Right lobe of liver (tissue), 6 donors: ENCODE results near the gene HOXA11. TPM values are rescaled to one million over a fixed set of nuclear protein-coding genes. Genes with fewer than 3 reads are reported as not detected.
A peak's percentile ranks its signal among the peaks of the same experiment; 100 is the strongest.

Experiments used
- ATAC-seq, 4 donors: fragments of 200-7000 bp; cut with Tn5 transposase; one replicate each; pipeline ENCODE4 v1.9.1; 2020; ENCODE audit warnings: mild to moderate bottlenecking in 4 of 4, moderate library complexity in 4 of 4
- DNase-seq, 3 donors: peaks; one replicate each; pipeline ENCODE4 v3.0.0-alpha.2; 2020
- H3K27ac ChIP-seq, 3 donors: fragments of 200-600 bp; one replicate each; pipeline ENCODE4 v1.8.0; 2022
- H3K27me3 ChIP-seq, 2 donors: fragments of 200-600 bp; one replicate each; pipeline ENCODE4 v1.8.0; 2022
- H3K36me3 ChIP-seq, 4 donors: fragments of 200-600 bp; sonication (generic) in 1 of 4; one replicate each; pipeline versions ENCODE4 v1.5.1 to v1.8.0; 2017 to 2022; ENCODE audit warnings: control low read depth in 1 of 4
- H3K4me1 ChIP-seq, 4 donors: fragments of 200-600 bp; sonication (generic) in 1 of 4; one replicate each; pipeline versions ENCODE4 v1.5.1 to v1.8.0; 2017 to 2022; ENCODE audit warnings: control low read depth in 1 of 4
- H3K4me3 ChIP-seq, 3 donors: fragments of 200-600 bp; one replicate each; pipeline ENCODE4 v1.8.0; 2022
- H3K9me3 ChIP-seq, 4 donors: fragments of 200-600 bp; sonication (generic) in 1 of 4; one replicate each; pipeline versions ENCODE4 v1.5.1 to v1.8.0; 2017 to 2022; ENCODE audit warnings: control low read depth in 1 of 4
- CTCF ChIP-seq, 4 donors: fragments of 200-600 bp in 3 of 4; fragments of 450-650 bp in 1 of 4; IDR thresholded peaks; one replicate each; pipeline versions ENCODE4 v1.5.1 to v1.8.0; 2016 to 2022; ENCODE audit warnings: antibody characterized with exemption in 4 of 4, mild to moderate bottlenecking in 2 of 4
- POLR2A ChIP-seq: fragments of 450-650 bp; IDR thresholded peaks from one replicate; pipeline ENCODE4 v1.6.1; 2017; ENCODE audit warnings: antibody characterized with exemption, mild to moderate bottlenecking
- WGBS: methylation state at CpG from one replicate; pipeline ENCODE4 v1.1.6; 2018; ENCODE audit warnings: low coverage, low lambda C conversion rate; ENCODE audit not compliant: insufficient coverage; ENCODE audit errors: missing lambda C conversion rate; 5-methylcytosine and 5-hydroxymethylcytosine counted together
- intact Hi-C, 2 donors: fragments of 100-400 bp; cut with DNase I; formaldehyde crosslinking; loops; one replicate each; pipeline versions ENCODE4 v1.11.2 to v1.14.1; 2022
- total RNA-seq, 6 experiments: library from RNA; depleted of rRNA in 2 of 6; stranded (reverse); fragments of >200 nt in 2 of 6; fragmentation: NEBNext Ultra II Directional in 3 of 6; extraction: Animal tissue kit (Norgen Biotek cat#: 25700) in 3 of 6; gene quantifications; one replicate each; pipeline versions ENCODE4 v1.1.0 to v1.2.4, GENCODE V29; 2016 to 2023
- donor health status: DM: no; HTN: yes; CAD: no.
- donor health status: DM: no; HTN: no; CAD: no.
- donor health status: DM: no; HTN: no; CAD: no.
- donor health status: DM: no; HTN: yes; CAD: no.
- donor health status: DM: no; HTN: yes; CAD: no.

HOXA11 gene
- total RNA-seq, 6 experiments from 2014 or later, result not detected

DNA sequence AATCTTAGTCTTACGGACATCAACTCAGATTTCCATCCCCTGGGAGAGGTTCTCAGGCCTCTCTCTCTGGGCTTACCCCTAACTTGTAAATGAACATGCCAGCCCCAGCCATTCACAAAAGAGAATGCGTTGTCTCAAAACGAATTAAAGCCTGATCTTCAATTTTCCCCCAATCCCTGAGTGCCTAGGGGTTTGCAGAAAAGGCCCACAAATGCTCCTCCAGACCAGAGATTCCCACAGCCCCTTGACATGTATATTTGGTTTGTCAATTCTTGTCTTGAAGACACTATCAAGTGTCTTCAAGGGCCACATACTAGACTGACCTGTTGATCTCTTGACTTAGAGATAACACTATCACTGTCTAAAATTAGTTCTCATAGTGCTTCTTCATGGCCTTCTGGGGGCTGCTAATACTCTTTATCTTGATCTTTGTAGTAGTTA is 26.8 kb upstream of the HOXA11 start:
- H3K27me3 ChIP-seq, result peaks cover 5 to 23% of the 10 kb centered on the region in 2 donors
- H3K27ac ChIP-seq, result no peak overlapping the region
- TF ChIP-seq CTCF (IDR thresholded peaks at IDR 0.05), result no peak
- no peak for TF ChIP-seq POLR2A
- H3K36me3 ChIP-seq, result no peaks in the 10 kb centered on the region
- no peak for ATAC-seq
- WGBS, result 50% methylated on average over 3 of the region's 3 CpGs
- no peaks in the 10 kb centered on the region for H3K9me3 ChIP-seq
- intact Hi-C loops, result no loop called here
- no peak for DNase-seq
- H3K4me1 ChIP-seq, result peaks cover 0 to 10% (median 3%) of the 10 kb centered on the region in 4 donors
- H3K4me3 ChIP-seq, result no peak overlapping the region

- intact Hi-C loops, result no loop called here
- Histone ChIP-seq H3K4me3 (peak overlapping the region in 1 of 3 donors; percentile 34), H3K36me3 (no peaks in the 10 kb centered on the region), H3K4me1 (peaks cover 0 to 10% (median 3%) of the 10 kb centered on the region in 4 donors), H3K9me3 (no peaks in the 10 kb centered on the region), H3K27ac (no peak overlapping the region), H3K27me3 (peaks cover 10 to 30% of the 10 kb centered on the region in 2 donors)
- TF ChIP-seq CTCF (IDR thresholded peaks at IDR 0.05) (no peak), POLR2A (no peak)
- no peak for ATAC-seq
- no peak for DNase-seq
- 100% methylated on average over 1 of the region's 1 CpG for WGBS
These were observed 26.0 kb upstream of the HOXA11 start for GRCh38 chr7:27211084-27211446.

DNA sequence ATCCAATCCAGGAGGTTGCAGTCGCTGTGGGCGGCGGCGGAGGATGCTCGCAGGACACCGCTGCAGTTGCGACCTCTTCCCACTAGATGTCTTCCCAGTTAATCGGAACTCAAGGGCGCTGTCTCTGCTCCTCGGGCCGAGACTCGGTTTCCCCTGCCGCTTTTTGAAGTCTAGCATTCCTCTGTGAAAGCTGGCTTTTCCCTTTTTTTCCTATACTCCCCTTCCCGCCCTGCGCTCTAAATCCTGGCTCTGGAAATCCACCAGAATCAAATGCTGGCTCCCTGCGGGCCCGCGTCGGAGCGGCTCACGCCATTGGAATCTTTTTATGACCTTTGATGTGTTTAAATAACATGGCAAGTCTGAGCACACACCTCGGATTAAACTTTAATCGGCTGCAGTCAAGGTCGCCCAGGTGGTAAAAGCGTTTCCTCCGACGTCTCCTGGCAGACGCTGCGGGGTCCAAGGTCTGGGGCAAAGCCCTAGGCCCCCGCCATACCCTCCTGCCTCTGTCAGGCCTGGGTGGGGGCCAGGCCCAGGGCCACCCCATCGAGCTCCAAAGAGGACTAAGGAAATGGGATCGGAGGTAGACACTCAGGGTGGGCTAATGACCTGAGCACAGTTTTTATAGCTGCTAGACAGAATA is 25.5 kb upstream of the HOXA11 start:
- Histone ChIP-seq H3K4me3 (peak overlapping the region; percentile 8 to 41 (median 34)), H3K9me3 (no peaks in the 10 kb centered on the region), H3K27me3 (peaks cover 15 to 35% of the 10 kb centered on the region in 2 donors), H3K4me1 (peaks cover 0 to 11% (median 3%) of the 10 kb centered on the region in 4 donors), H3K27ac (no peak overlapping the region), H3K36me3 (no peaks in the 10 kb centered on the region)
- WGBS, result 5% methylated on average over 19 of the region's 32 CpGs
- intact Hi-C loops, result no loop called here
- TF ChIP-seq CTCF (IDR thresholded peaks at IDR 0.05) (peak; percentile 68 to 72 (median 70)), POLR2A (no peak)
- peak in 2 of 3 donors; percentile 48 to 70 for DNase-seq
- ATAC-seq, result peak; percentile 85 to 90 (median 88)

DNA sequence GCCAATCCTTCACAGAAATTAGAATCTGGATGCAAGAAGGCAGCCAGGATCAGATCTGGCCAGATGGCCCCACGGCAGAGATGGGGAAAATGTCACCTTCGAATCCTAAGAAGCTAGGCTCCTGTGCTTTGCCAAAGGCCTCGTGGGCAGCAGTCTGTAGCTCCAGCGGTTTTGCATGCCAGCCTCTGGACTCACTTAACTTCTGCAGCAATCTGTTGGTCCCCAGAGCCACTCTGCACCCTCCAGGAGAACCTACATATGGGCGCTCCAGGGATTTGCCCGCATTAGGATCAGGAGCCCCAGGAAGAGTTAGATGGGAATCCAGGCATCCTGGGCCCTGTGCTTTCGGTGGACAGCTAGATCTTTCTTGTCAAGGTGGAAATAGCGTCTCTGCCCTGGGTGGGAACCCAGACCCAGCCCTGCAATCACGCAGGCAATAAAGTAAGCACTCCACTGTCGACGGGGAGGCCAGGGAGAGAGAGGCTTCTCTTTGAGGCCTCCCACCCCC is 25.0 kb upstream of the HOXA11 start:
- Histone ChIP-seq H3K27ac (no peak overlapping the region), H3K36me3 (no peaks in the 10 kb centered on the region), H3K9me3 (no peaks in the 10 kb centered on the region), H3K4me1 (peaks cover 0 to 17% (median 3%) of the 10 kb centered on the region in 4 donors), H3K27me3 (peaks cover 21 to 40% of the 10 kb centered on the region in 2 donors), H3K4me3 (peak overlapping the region in 1 of 3 donors; percentile 41)
- 83% methylated on average over 1 of the region's 11 CpGs for WGBS
- intact Hi-C loops, result loop anchor here in 1 of 2 donors (10.0 kb wide), 1 partner anchor 815 kb away; no protein-coding TSS in a partner anchor
- DNase-seq (no peak), ATAC-seq (no peak)
- TF ChIP-seq CTCF (IDR thresholded peaks at IDR 0.05) (no peak), POLR2A (no peak)
